Neural crest cell (in vitro differentiated cells): ENCODE data around the gene NRGN. TPM values are rescaled to one million over a fixed set of nuclear protein-coding genes. Genes with fewer than 3 reads are reported as not detected.

Experiments used
- DNase-seq: peaks from one replicate; pipeline ENCODE4 v3.0.0; 2021; ENCODE audit warnings: low read depth, mixed read lengths, low spot score
- H3K27ac Mint-ChIP-seq: one replicate; pipeline ENCODE4 v1.8.0; 2021; ENCODE audit warnings: mild to moderate bottlenecking, mixed read lengths; ENCODE audit not compliant: unreplicated experiment
- H3K27me3 Mint-ChIP-seq: 2 replicates; pipeline ENCODE4 v1.8.0; 2021; ENCODE audit warnings: low read depth, mild to moderate bottlenecking, mixed read lengths
- H3K36me3 Mint-ChIP-seq: 2 replicates; pipeline ENCODE4 v1.8.0; 2021; ENCODE audit warnings: low read depth, mild to moderate bottlenecking, mixed read lengths
- H3K4me1 Mint-ChIP-seq: 2 replicates; pipeline ENCODE4 v1.8.0; 2021; ENCODE audit warnings: mixed read lengths
- H3K4me3 Mint-ChIP-seq: one replicate; pipeline ENCODE4 v1.8.0; 2021; ENCODE audit warnings: mild to moderate bottlenecking, mixed read lengths
- H3K9me3 Mint-ChIP-seq: 2 replicates; pipeline ENCODE4 v1.8.0; 2021; ENCODE audit warnings: mixed read lengths
- CTCF ChIP-seq: fragments of 200-600 bp; sonication (generic); conservative IDR thresholded peaks from 2 replicates; pipeline ENCODE4 v1.5.0; 2021; ENCODE audit warnings: antibody characterized with exemption, mild to moderate bottlenecking
- total RNA-seq: library from RNA; stranded (reverse); gene quantifications from 2 replicates; pipeline ENCODE4 v1.2.1, GENCODE V29; 2021

The NRGN gene
- total RNA-seq, 1 donor from 2014 or later, result 30.3 TPM

- no peak for TF ChIP-seq CTCF
- Mint-ChIP-seq H3K27ac (peak overlapping the region; percentile 79), H3K36me3 (no peaks in the 10 kb centered on the region), H3K4me3 (peak overlapping the region; percentile 85), H3K9me3 (no peaks in the 10 kb centered on the region), H3K27me3 (peaks cover 63% of the 10 kb centered on the region), H3K4me1 (peaks cover 33% of the 10 kb centered on the region)
- DNase-seq, result no peak
These were observed 846 bp upstream of the NRGN start for GRCh38 chr11:124738713-124739478.

- Mint-ChIP-seq H3K4me1 (peaks cover 37% of the 10 kb centered on the region), H3K27me3 (peaks cover 68% of the 10 kb centered on the region), H3K4me3 (peak overlapping the region; percentile 85), H3K27ac (no peak overlapping the region), H3K36me3 (peaks cover 3% of the 10 kb centered on the region), H3K9me3 (no peaks in the 10 kb centered on the region)
- peak; percentile 59 for TF ChIP-seq CTCF
- no peak for DNase-seq
These were observed 638 bp downstream of the NRGN start for GRCh38 chr11:124740277-124740882.

- no peak for TF ChIP-seq CTCF
- DNase-seq, result no peak
- H3K27me3 Mint-ChIP-seq, result peaks cover 86% of the 10 kb centered on the region
- no peak overlapping the region for H3K4me3 Mint-ChIP-seq
- peaks cover 48% of the 10 kb centered on the region for H3K4me1 Mint-ChIP-seq
- no peak overlapping the region for H3K27ac Mint-ChIP-seq
- no peaks in the 10 kb centered on the region for H3K9me3 Mint-ChIP-seq
- peaks cover 6% of the 10 kb centered on the region for H3K36me3 Mint-ChIP-seq
These were observed 2.8 kb downstream of the NRGN start for GRCh38 chr11:124742555-124742954.

GRCh38 chr11:124743050-124743449 is 3.3 kb downstream of the NRGN start:
- Mint-ChIP-seq H3K9me3 (no peaks in the 10 kb centered on the region), H3K36me3 (peaks cover 6% of the 10 kb centered on the region), H3K27me3 (peaks cover 91% of the 10 kb centered on the region), H3K27ac (no peak overlapping the region), H3K4me1 (peaks cover 43% of the 10 kb centered on the region), H3K4me3 (no peak overlapping the region)
- DNase-seq, result no peak
- TF ChIP-seq CTCF, result no peak

GRCh38 chr11:124745270-124745834 is 5.6 kb downstream of the NRGN start:
- peak overlapping the region; percentile 74 for H3K4me3 Mint-ChIP-seq
- H3K36me3 Mint-ChIP-seq, result peaks cover 6% of the 10 kb centered on the region
- DNase-seq, result no peak
- H3K27ac Mint-ChIP-seq, result no peak overlapping the region
- H3K27me3 Mint-ChIP-seq, result peaks cover 100% of the 10 kb centered on the region
- TF ChIP-seq CTCF, result no peak
- H3K9me3 Mint-ChIP-seq, result no peaks in the 10 kb centered on the region
- peaks cover 30% of the 10 kb centered on the region for H3K4me1 Mint-ChIP-seq
